Measurements from ENCODE around the gene TEX14.

DNA sequence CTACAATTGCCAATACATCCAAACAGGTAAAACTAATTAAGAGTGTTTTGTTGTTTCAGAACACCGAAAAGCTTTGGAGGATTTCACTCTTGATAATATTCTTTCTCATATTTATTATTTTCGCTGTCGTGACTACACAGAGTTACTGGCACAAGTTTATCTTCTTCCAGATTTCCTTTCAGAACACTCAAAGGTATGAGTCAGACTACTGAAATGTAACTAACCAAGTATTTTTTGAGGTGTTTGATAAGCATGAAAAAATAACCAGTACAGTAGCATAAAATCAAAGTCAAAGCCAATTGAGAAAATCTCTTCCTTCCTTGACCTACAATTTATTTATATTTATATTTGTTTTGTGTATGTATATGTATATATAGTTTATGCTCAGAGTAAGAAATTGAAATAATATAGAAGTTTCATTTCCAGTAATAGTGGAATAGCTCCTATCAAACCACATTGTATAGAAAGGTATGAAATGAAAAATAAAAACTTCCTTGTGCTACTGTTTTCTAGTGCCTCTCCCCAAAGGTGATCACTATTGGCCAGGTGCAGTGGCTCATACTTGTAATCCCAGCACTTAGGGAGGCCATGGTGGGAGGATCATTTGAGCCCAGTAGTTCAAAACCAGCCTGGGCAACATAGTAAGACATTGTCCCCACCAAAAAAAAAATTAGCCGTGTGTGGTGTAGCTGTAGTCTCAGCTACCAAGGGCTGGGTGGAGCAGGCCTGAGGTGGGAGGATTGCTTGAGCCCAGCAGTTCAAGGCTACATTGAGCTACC lies 11.5 kb upstream of the TEX14 start:
- TF ChIP-seq, protein P1, sequence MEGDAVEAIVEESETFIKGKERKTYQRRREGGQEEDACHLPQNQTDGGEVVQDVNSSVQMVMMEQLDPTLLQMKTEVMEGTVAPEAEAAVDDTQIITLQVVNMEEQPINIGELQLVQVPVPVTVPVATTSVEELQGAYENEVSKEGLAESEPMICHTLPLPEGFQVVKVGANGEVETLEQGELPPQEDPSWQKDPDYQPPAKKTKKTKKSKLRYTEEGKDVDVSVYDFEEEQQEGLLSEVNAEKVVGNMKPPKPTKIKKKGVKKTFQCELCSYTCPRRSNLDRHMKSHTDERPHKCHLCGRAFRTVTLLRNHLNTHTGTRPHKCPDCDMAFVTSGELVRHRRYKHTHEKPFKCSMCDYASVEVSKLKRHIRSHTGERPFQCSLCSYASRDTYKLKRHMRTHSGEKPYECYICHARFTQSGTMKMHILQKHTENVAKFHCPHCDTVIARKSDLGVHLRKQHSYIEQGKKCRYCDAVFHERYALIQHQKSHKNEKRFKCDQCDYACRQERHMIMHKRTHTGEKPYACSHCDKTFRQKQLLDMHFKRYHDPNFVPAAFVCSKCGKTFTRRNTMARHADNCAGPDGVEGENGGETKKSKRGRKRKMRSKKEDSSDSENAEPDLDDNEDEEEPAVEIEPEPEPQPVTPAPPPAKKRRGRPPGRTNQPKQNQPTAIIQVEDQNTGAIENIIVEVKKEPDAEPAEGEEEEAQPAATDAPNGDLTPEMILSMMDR (IDR thresholded peaks at IDR 0.05) = no peak
- TF ChIP-seq PHF8 (IDR thresholded peaks at IDR 0.05; ENCODE audit: borderline replicate concordance, low read depth) (no peak), JUN (IDR thresholded peaks at IDR 0.05) (no peak), EP300 (IDR thresholded peaks at IDR 0.05) (no peak), NFE2L2 (conservative IDR thresholded peaks at IDR 0.05; ENCODE audit: low read length) (no peak)
- TF ChIP-seq, protein P2, sequence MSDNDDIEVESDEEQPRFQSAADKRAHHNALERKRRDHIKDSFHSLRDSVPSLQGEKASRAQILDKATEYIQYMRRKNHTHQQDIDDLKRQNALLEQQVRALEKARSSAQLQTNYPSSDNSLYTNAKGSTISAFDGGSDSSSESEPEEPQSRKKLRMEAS (IDR thresholded peaks at IDR 0.05) = no peak
- TF ChIP-seq, protein P3, sequence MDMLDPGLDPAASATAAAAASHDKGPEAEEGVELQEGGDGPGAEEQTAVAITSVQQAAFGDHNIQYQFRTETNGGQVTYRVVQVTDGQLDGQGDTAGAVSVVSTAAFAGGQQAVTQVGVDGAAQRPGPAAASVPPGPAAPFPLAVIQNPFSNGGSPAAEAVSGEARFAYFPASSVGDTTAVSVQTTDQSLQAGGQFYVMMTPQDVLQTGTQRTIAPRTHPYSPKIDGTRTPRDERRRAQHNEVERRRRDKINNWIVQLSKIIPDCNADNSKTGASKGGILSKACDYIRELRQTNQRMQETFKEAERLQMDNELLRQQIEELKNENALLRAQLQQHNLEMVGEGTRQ (IDR thresholded peaks at IDR 0.05) = no peak
- TF ChIP-seq, protein P4, sequence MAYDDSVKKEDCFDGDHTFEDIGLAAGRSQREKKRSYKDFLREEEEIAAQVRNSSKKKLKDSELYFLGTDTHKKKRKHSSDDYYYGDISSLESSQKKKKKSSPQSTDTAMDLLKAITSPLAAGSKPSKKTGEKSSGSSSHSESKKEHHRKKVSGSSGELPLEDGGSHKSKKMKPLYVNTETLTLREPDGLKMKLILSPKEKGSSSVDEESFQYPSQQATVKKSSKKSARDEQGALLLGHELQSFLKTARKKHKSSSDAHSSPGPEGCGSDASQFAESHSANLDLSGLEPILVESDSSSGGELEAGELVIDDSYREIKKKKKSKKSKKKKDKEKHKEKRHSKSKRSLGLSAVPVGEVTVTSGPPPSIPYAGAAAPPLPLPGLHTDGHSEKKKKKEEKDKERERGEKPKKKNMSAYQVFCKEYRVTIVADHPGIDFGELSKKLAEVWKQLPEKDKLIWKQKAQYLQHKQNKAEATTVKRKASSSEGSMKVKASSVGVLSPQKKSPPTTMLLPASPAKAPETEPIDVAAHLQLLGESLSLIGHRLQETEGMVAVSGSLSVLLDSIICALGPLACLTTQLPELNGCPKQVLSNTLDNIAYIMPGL (CRISPR knock-in tag; IDR thresholded peaks at IDR 0.05; ENCODE audit: borderline replicate concordance) = no peak
